Right lobe of liver (tissue), 4 donors: Measurements from ENCODE around the gene SRI.

Experiments
- CTCF ChIP-seq, 4 donors: fragments of 200-600 bp in 3 of 4; fragments of 450-650 bp in 1 of 4; IDR thresholded peaks; one replicate each; pipeline versions ENCODE4 v1.5.1 to v1.8.0; 2016 to 2022; ENCODE audit warnings: antibody characterized with exemption in 4 of 4, mild to moderate bottlenecking in 2 of 4
- POLR2A ChIP-seq: fragments of 450-650 bp; IDR thresholded peaks from one replicate; pipeline ENCODE4 v1.6.1; 2017; ENCODE audit warnings: antibody characterized with exemption, mild to moderate bottlenecking
- donor health status: DM: no; HTN: no; CAD: no.
- donor health status: DM: no; HTN: no; CAD: no.
- donor health status: DM: no; HTN: yes; CAD: no.

GRCh38 chr7:88254721-88255424, 35.0 kb upstream of the SRI start:
- no peak for TF ChIP-seq CTCF (IDR thresholded peaks at IDR 0.05)
- TF ChIP-seq POLR2A, result no peak
